Fibroblast of skin of left quadriceps (primary cell): ENCODE results near the gene ACRV1.

ENCODE experiments used
- DNase-seq, 2 experiments: peaks; one replicate each; pipeline ENCODE4 v3.0.0-alpha.2; 2013; ENCODE audit warnings: low read depth in 2 of 2

Gene ACRV1

GRCh38 chr11:125649465-125650166 lies 31.0 kb downstream of the ACRV1 start:
- no peak for DNase-seq

- no peak for DNase-seq
Measured at GRCh38 chr11:125645871-125646270, 34.8 kb downstream of the ACRV1 start.

- DNase-seq, result no peak
Measured at GRCh38 chr11:125638315-125638714, 42.3 kb downstream of the ACRV1 start.

- DNase-seq, result no peak
Measured at GRCh38 chr11:125637840-125638239, 42.8 kb downstream of the ACRV1 start.

GRCh38 chr11:125627236-125627910 lies 53.3 kb downstream of the ACRV1 start:
- DNase-seq, result no peak

- DNase-seq, result peak; percentile 86
Measured at GRCh38 chr11:125626288-125626950, 54.2 kb downstream of the ACRV1 start.

GRCh38 chr11:125625630-125626287 lies 54.9 kb downstream of the ACRV1 start:
- peak; percentile 84 to 87 for DNase-seq

- peak in 1 of 2 experiments; percentile 30 for DNase-seq
Measured at GRCh38 chr11:125625225-125625629, 55.4 kb downstream of the ACRV1 start.

GRCh38 chr11:125624756-125625213 lies 55.9 kb downstream of the ACRV1 start, which contains the start of gene CHEK1:
Gene CHEK1, plus strand, starts transcription at chr11:125625163. Its CDS starts 1,606 bp downstream, at chr11:125626769.
- no peak for DNase-seq

GRCh38 chr11:125623064-125623463 lies 57.6 kb downstream of the ACRV1 start:
- DNase-seq, result no peak

- DNase-seq, result peak; percentile 28 to 29
Measured at GRCh38 chr11:125621995-125622394, 58.7 kb downstream of the ACRV1 start.
